22Rv1 (cell line): ENCODE measurements around the gene CHAD.

ENCODE experiments used
- ZFX ChIP-seq: fragments of 450-650 bp; IDR thresholded peaks from 2 replicates; pipeline ENCODE4 v1.6.1; 2017; ENCODE audit warnings: antibody characterized with exemption, borderline replicate concordance
- TF ChIP-seq, protein P1 (sequence below): fragments of 450-650 bp; IDR thresholded peaks from 2 replicates; pipeline ENCODE4 v1.5.1; 2017; ENCODE audit warnings: mild to moderate bottlenecking

DNA sequence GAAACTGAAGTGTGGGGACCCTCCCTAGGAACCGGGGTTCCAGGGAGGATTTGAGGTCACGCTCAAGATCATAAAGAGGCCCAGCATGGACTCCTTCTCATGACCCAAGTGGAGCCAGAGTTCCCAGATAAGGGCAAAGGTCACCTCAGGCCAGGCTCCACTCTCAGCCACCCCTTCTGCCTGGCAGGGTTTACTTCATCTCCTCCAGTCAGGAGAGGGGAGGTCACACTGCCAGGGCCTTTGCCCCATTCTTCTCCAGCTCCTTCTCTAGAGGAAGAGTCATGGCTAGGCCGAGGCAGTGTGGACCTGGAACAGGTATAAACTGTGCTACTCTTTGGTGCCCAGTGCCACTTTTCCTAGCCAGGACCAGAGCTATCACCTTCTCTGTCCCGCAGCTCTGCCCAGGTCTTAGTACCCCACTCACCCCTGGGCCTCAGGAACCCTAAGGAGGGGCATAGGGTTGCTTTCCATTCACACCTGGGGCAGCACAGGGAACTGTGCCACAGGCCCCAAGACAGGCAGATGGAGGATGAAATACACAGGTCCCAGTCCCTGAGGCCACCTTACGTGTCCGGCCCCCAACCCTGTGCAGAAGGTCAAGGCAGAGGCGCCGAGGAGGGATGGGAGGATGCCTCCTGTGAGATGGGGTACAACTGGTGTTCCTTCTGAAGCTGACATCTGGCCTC, 43.5 kb downstream of the CHAD start:
- TF ChIP-seq, protein P1, sequence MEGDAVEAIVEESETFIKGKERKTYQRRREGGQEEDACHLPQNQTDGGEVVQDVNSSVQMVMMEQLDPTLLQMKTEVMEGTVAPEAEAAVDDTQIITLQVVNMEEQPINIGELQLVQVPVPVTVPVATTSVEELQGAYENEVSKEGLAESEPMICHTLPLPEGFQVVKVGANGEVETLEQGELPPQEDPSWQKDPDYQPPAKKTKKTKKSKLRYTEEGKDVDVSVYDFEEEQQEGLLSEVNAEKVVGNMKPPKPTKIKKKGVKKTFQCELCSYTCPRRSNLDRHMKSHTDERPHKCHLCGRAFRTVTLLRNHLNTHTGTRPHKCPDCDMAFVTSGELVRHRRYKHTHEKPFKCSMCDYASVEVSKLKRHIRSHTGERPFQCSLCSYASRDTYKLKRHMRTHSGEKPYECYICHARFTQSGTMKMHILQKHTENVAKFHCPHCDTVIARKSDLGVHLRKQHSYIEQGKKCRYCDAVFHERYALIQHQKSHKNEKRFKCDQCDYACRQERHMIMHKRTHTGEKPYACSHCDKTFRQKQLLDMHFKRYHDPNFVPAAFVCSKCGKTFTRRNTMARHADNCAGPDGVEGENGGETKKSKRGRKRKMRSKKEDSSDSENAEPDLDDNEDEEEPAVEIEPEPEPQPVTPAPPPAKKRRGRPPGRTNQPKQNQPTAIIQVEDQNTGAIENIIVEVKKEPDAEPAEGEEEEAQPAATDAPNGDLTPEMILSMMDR = no peak
- TF ChIP-seq ZFX = no peak
